ENCODE measurements around the gene DCDC2C.

The DCDC2C gene

DNA sequence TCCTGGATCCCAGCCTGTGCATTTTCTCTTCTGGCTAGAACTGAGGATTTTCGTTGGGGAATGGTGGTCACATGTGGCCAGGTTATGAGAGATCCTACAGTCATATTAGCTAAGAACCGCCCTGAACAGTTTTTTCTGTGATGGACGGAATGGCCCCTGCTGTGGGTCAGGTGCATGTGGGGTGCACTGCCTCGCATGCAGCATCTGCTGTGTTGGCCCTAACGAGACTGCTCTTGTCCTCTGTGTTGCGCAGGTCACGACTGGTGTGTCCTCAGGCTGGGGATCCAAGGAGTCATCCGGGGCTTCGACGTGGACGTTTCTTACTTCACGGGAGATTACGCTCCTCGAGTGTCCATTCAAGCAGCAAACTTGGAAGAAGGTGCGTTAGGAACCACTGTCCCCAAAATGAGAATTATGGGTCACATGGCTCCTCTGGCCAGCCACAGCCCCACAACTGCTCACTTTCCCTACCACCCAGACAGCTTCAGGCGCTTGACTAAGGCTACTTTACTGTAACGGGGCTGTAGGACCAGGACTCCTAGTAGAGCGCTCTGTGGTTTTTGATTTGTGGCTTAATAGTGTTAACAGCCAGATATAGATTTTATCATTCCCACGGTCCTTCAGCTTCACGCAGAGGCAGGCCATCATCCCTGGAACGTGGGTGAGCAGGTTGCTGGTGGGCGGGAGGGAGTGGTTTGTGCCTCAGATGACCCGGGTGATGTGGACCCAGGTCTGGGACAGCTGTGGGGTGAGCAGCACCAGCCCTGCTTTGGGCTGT lies 23.6 kb upstream of the DCDC2C start:
- no peak overlapping the region for H3K4me3 ChIP-seq
- no peak for DNase-seq (ENCODE audit: low spot score in 2 of 2)
- no peaks in the 10 kb centered on the region for H3K36me3 ChIP-seq (replicated peaks)
- in situ Hi-C loops (cut with MboI; ENCODE audit: low sequenced_read_pairs) = no loop called here
- H3K4me1 ChIP-seq = no peaks in the 10 kb centered on the region
- H3K9me3 ChIP-seq = no peaks in the 10 kb centered on the region
- no peaks in the 10 kb centered on the region for H3K27me3 ChIP-seq (ENCODE audit: low read depth)

DNA sequence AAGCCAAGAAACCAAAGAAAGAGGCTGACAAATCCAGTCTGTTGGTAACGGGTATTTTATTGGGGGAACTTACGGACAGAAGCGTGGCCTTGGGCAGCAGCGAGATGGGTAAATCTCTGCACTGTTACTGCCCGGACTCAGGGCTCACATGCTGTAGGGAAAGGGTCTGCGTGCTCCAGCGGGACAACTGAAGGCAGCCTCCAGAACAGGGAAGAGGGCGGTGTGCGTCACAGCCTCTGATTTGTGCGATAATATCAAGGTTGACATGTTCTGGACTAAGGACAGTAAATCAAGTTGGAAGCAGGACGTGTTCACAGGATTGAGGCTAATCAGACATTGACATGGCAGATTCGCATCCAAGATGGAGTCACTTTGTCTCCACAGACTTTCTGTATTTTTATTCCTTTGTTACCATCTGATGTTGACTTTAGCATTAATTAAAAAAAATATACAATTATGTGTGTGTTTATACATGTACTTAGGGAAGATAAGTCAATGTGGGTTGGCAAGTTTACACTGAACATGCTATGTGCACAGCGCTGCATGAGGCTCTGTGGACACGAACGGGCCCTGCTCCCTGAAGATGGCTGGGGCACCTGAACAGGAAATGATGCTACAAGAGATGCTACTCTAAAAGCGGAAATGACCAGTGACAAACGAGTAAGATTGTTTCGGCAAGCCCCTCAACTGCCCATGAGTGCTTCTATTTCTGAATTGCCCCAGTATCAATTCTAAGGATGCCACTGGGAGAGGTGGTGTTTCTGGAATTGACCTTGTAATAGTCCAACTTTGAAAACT lies 22.6 kb upstream of the DCDC2C start:
- DNase-seq (ENCODE audit: low spot score in 2 of 2) = no peak
- no peaks in the 10 kb centered on the region for H3K9me3 ChIP-seq
- in situ Hi-C loops (cut with MboI; ENCODE audit: low sequenced_read_pairs) = no loop called here
- H3K4me1 ChIP-seq = no peaks in the 10 kb centered on the region
- no peaks in the 10 kb centered on the region for H3K27me3 ChIP-seq (ENCODE audit: low read depth)
- H3K36me3 ChIP-seq (replicated peaks) = no peaks in the 10 kb centered on the region
- H3K4me3 ChIP-seq = no peak overlapping the region

DNA sequence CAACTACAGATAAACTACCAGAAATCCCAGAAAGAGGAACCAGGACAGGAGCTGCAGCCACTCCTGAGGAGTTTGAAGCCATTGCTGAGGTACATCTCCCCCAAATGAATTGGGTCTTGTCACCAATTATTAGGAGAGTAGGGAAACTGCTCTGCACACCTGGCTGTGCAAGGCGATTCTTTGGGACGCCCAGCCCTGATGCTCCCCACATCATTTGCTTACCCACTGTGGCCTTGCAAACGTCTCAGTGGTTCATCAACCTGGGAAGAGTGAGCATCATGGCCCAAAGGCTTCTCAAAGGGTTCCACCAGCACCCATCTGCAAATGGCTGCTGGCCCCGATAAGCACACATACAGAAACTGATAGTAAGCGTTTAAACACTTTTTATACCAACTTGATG lies 21.8 kb upstream of the DCDC2C start:
- DNase-seq (ENCODE audit: low spot score in 2 of 2) = no peak
- no peaks in the 10 kb centered on the region for H3K4me1 ChIP-seq
- H3K9me3 ChIP-seq = no peaks in the 10 kb centered on the region
- H3K36me3 ChIP-seq (replicated peaks) = no peaks in the 10 kb centered on the region
- H3K27me3 ChIP-seq (ENCODE audit: low read depth) = no peaks in the 10 kb centered on the region
- H3K4me3 ChIP-seq = no peak overlapping the region
- in situ Hi-C loops (cut with MboI; ENCODE audit: low sequenced_read_pairs) = no loop called here

DNA sequence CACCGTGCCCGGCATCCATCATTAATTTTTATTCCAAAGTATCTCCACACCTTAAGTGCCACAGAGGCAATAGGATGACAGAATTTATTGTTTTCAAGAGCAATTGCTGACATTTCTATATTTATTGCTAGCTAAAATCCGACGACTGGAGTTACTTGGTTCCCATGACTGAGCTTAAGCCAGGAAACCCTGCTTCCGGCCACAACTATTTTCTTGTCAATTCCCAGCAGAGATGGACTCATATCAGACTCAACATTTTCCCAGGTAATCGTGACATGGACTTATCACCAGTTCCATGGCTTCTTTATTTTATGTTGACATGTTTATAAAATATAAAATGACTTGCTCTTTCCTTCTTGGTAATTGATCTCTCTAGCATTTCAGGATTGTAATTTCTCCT lies 20.6 kb upstream of the DCDC2C start:
- no peaks in the 10 kb centered on the region for H3K9me3 ChIP-seq
- DNase-seq (ENCODE audit: low spot score in 2 of 2) = no peak
- in situ Hi-C loops (cut with MboI; ENCODE audit: low sequenced_read_pairs) = no loop called here
- no peaks in the 10 kb centered on the region for H3K27me3 ChIP-seq (ENCODE audit: low read depth)
- H3K4me3 ChIP-seq = no peak overlapping the region
- H3K4me1 ChIP-seq = no peaks in the 10 kb centered on the region
- H3K36me3 ChIP-seq (replicated peaks) = no peaks in the 10 kb centered on the region

DNA sequence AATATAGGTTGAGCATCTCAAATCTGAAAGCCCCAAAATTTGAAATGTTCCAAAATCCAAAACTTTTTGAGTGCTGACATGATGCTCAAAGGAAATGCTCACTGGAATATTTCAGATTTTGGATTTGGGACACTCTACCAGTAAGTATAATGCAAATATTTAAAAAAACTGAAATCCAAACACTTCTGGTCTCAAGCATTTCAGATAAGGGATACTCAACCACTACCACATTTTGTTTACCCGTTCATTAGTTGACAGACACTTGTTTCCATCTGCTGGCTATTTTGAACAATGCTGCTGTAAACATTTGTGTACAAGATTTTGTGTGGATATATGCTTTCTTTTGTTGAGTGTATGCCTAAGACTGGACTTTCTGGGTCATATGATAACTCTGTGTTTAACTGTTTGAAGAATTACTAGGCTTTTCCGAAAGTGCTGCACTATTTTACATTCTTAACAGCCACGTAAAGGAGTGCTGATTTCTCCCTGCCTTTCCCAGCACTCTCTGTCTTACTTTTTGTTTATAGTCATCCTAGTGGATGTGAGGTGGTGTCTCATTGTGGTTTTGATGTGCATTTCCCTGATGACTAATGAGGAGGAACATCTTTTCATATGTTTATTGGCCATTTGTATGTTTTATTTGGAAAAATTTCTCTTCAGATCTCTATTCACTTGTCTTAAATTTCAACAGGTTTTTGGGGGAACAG lies 19.5 kb upstream of the DCDC2C start:
- H3K36me3 ChIP-seq (replicated peaks) = no peaks in the 10 kb centered on the region
- no peaks in the 10 kb centered on the region for H3K4me1 ChIP-seq
- no peak for DNase-seq (ENCODE audit: low spot score in 2 of 2)
- H3K9me3 ChIP-seq = no peaks in the 10 kb centered on the region
- H3K27me3 ChIP-seq (ENCODE audit: low read depth) = no peaks in the 10 kb centered on the region
- H3K4me3 ChIP-seq = no peak overlapping the region
- in situ Hi-C loops (cut with MboI; ENCODE audit: low sequenced_read_pairs) = no loop called here

DNA sequence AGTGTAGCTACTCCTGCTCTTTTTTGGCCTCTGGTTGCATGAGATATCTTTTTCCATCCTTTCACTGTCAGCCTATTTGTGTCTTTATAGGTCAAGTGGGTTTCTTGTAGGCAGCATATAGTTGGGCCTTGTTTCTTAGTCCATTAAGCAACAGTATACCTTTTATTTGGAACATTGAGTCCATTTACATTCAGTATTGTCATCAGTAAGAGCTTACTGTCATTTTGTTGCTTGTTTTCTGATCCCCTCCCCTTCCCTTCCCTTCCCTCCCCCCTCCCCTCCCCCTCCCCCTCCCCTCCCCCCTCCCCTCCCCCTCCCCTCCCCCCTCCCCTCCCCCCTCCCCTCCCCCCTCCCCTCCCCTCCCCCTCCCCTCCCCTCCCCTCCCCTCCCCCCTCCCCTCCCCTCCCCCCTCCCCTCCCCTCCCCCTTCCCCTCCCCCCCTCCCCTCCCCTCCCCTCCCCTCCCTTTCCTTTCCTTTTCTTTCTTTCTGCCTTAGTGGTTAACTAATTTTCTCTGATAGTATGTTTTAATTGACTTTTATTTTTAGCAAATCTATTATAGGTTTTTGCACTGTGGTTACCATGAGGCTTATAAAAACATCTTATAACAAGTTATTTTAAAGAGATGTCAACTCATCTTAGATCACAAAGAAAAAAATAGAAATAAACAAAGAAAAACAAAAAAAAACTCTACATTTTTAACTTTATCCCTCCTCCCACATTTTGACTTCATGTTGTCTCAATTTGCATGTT lies 13.2 kb upstream of the DCDC2C start:
- Histone ChIP-seq H3K36me3 (replicated peaks) (no peaks in the 10 kb centered on the region), H3K9me3 (no peaks in the 10 kb centered on the region), H3K4me1 (no peaks in the 10 kb centered on the region), H3K27me3 (ENCODE audit: low read depth) (0 out of 2 replicates have a peak, but pooled peaks cover 2% of the 10 kb centered on the region), H3K4me3 (no peak overlapping the region)
- no peak for DNase-seq (ENCODE audit: low spot score in 2 of 2)
- in situ Hi-C loops (cut with MboI; ENCODE audit: low sequenced_read_pairs) = no loop called here

DNA sequence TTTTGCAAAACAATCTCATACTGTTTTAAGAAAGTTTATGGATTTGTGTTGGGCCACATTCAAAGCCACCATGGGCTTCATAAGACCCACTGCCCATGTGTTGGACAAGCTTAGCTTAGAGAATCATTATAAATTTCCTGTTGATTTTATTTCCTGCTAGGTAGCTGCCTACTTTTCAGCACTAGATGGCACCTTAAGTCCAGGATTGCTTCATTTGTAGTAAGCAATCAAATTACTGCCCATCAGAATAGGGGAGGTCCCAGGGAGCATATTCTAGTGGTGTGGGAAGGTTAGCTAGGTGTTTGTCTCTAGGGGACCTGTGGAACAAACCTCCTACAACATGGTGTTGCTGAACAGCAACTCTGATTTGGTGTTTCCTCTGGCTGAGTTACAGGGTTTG lies 11.0 kb upstream of the DCDC2C start:
- peak in 1 of 2 experiments; percentile 7 for DNase-seq (ENCODE audit: low spot score in 2 of 2)
- Histone ChIP-seq H3K27me3 (ENCODE audit: low read depth) (0 out of 2 replicates have a peak, but pooled peaks cover 2% of the 10 kb centered on the region), H3K36me3 (replicated peaks) (no peaks in the 10 kb centered on the region), H3K4me1 (no peaks in the 10 kb centered on the region), H3K4me3 (no peak overlapping the region), H3K9me3 (no peaks in the 10 kb centered on the region)
- in situ Hi-C loops (cut with MboI; ENCODE audit: low sequenced_read_pairs) = no loop called here

DNA sequence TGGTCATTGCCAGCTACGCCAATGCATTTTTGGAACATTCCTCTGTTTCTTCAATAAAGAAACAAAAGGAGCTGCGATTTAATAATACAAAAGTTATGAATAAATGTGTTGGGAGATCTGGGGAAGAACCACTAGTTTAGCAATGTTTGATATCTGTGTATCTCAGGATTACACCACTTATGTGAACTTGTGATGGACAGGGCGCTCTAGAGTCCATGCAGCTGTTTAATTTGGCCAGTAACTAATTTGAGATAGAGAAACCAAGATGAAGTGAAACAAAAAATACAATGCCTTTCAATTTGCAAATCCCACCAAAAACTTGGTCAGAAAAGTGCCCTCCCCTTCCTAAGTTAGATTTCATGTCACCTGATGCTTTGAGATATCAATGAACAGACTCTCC lies 6.8 kb upstream of the DCDC2C start:
- no peaks in the 10 kb centered on the region for H3K4me1 ChIP-seq
- no peaks in the 10 kb centered on the region for H3K9me3 ChIP-seq
- H3K36me3 ChIP-seq (replicated peaks) = no peaks in the 10 kb centered on the region
- 0 out of 2 replicates have a peak, but pooled peaks cover 2% of the 10 kb centered on the region for H3K27me3 ChIP-seq (ENCODE audit: low read depth)
- no peak for DNase-seq (ENCODE audit: low spot score in 2 of 2)
- in situ Hi-C loops (cut with MboI; ENCODE audit: low sequenced_read_pairs) = no loop called here
- H3K4me3 ChIP-seq = no peak overlapping the region

DNA sequence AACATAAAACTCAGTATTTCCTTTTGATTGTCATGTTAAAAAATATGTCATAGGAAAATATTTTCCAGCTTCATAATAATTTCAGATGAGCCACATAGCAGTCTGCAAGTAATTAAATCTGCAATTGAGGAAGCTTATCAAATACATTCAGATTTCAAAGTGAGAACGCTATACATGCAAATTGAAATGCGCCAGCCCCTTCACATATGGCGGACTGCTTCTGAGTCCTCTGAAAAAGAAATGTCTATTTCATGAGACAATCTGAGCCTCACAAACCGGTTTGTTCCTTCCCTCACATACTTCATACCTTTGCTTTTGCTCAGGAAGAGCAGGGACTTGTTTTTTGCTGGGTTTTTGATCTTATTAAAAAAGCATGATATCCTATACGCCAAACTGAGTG lies 2.3 kb upstream of the DCDC2C start:
- in situ Hi-C loops (cut with MboI; ENCODE audit: low sequenced_read_pairs) = no loop called here
- Histone ChIP-seq H3K4me3 (no peak overlapping the region), H3K27me3 (ENCODE audit: low read depth) (no peaks in the 10 kb centered on the region), H3K36me3 (replicated peaks) (no peaks in the 10 kb centered on the region), H3K4me1 (no peaks in the 10 kb centered on the region), H3K9me3 (no peaks in the 10 kb centered on the region)
- DNase-seq (ENCODE audit: low spot score in 2 of 2) = no peak

DNA sequence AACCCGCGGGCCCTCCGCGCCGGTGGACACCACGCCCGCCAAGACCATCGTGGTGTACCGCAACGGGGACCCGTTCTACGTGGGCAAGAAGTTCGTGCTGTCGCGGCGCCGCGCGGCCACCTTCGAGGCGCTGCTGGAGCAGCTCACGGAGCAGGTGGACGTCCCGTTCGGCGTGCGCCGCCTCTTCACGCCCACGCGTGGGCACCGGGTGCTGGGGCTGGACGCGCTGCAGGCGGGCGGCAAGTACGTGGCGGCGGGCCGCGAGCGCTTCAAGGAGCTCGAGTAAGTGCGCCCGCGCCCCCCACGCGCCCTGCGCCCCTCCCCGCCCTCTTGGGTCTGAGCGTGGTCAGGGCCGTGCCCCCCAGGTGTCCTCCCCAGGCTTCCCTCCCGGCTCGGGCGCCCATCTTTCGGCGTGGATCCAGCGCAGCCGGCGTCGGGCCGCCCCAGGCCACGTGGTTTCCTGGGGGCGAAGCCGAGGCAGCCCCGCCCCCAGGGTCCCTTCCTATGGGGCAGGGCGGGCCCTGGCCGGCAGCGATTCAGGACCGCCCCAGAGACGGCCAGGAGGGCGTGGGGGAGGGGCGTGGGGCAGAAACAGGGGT lies 481 bp downstream of the DCDC2C start:
- Histone ChIP-seq H3K27me3 (ENCODE audit: low read depth) (no peaks in the 10 kb centered on the region), H3K4me1 (no peaks in the 10 kb centered on the region), H3K4me3 (no peak overlapping the region), H3K9me3 (no peaks in the 10 kb centered on the region), H3K36me3 (replicated peaks) (no peaks in the 10 kb centered on the region)
- in situ Hi-C loops (cut with MboI; ENCODE audit: low sequenced_read_pairs) = no loop called here
- no peak for DNase-seq (ENCODE audit: low spot score in 2 of 2)

DNA sequence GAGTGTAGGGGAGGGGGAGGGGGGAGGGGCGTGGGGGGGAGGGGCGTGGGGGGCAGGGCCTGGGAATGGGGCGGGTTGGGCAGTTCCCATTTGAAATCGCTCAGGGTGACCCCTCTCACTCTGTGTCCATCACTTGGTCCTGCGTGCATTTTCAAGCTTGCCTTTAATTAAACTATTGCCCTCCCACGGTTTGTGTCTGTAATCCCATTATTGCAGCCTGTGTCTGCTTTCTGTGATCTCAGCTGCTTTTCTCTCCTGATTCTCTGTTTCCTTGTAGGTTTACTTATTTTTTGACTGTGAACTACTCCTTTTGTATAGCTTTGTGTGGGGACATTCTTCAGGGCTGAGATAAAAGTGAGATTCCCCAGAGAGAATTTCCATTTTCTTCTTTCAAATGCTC lies 1.3 kb downstream of the DCDC2C start:
- in situ Hi-C loops (cut with MboI; ENCODE audit: low sequenced_read_pairs) = no loop called here
- no peaks in the 10 kb centered on the region for H3K4me1 ChIP-seq
- no peak overlapping the region for H3K4me3 ChIP-seq
- no peaks in the 10 kb centered on the region for H3K27me3 ChIP-seq (ENCODE audit: low read depth)
- DNase-seq (ENCODE audit: low spot score in 2 of 2) = no peak
- no peaks in the 10 kb centered on the region for H3K36me3 ChIP-seq (replicated peaks)
- no peaks in the 10 kb centered on the region for H3K9me3 ChIP-seq

DNA sequence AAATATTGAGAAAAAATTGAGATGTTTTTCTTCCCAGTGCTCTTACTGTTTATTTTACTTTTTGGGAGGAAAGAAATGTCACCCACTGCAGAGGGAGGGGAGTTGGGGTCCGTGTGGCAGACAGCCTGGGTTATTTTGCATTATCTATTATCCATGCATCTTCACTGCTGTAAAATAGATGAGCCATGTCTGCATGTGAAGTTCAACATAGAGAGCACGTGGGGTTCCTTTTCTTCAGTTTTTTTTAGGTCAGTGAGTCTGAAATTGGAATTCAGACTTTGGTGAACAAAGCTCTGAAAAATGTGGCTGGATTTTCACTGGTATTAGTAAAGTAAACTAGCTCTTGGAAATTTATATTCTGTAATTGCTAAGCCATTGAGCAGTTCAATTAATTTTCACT lies 2.4 kb downstream of the DCDC2C start:
- in situ Hi-C loops (cut with MboI; ENCODE audit: low sequenced_read_pairs) = no loop called here
- no peak overlapping the region for H3K4me3 ChIP-seq
- no peaks in the 10 kb centered on the region for H3K27me3 ChIP-seq (ENCODE audit: low read depth)
- no peaks in the 10 kb centered on the region for H3K36me3 ChIP-seq (replicated peaks)
- H3K9me3 ChIP-seq = no peaks in the 10 kb centered on the region
- DNase-seq (ENCODE audit: low spot score in 2 of 2) = no peak
- H3K4me1 ChIP-seq = no peaks in the 10 kb centered on the region

DNA sequence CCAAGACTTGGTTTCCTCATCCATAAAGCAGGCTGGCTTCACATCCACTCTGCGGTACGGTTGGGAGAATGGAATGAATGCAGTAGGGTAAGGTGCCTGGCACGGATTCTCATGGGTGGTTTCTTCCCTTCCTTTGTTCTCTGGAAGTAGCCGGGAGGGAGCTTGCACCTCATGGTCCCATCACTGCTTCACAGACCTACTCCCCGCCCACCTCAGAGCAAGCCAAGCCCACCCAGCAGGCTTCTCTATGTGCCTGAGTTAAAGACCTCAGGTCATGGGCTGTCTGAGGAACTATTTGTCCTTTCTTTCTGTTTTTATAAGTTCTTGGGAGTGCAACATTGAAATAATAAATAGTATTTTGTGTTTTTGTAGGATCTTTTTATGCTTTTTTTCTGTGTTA lies 3.5 kb downstream of the DCDC2C start:
- H3K9me3 ChIP-seq = no peaks in the 10 kb centered on the region
- H3K36me3 ChIP-seq (replicated peaks) = no peaks in the 10 kb centered on the region
- H3K4me1 ChIP-seq = no peaks in the 10 kb centered on the region
- in situ Hi-C loops (cut with MboI; ENCODE audit: low sequenced_read_pairs) = no loop called here
- no peak for DNase-seq (ENCODE audit: low spot score in 2 of 2)
- no peak overlapping the region for H3K4me3 ChIP-seq
- no peaks in the 10 kb centered on the region for H3K27me3 ChIP-seq (ENCODE audit: low read depth)

Data from HAP-1 (cell line).